ENCODE data around the gene TNFSF15.

The TNFSF15 gene

GRCh38 chr9:114825126-114825795 lies 19.4 kb upstream of the TNFSF15 start:
- DNase-seq (ENCODE audit: low read depth, low spot score): no peak

GRCh38 chr9:114824110-114824509 lies 18.3 kb upstream of the TNFSF15 start:
- no peak for DNase-seq (ENCODE audit: low read depth, low spot score)

DNA sequence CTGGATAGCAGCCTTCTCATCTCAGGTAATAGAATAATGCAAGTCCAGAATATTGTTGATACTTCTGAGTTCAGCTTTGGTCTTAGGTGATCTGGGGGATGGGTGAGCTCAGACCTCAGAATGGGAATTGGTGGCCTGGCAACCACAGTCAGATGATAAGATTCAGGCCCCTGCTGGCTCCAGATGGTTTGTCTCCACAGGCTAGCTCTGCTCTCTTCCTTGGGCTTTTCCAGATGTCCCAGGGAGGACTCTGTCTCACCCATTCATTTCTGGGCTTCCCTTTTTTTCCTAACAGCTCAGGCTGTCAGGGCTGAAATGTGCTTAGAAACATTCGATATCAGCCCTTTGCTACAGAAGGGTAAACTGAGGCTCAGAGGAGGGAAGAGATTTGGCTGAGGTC lies 17.6 kb upstream of the TNFSF15 start:
- no peak for DNase-seq (ENCODE audit: low read depth, low spot score)

- no peak for DNase-seq (ENCODE audit: low read depth, low spot score)
Measured at GRCh38 chr9:114822708-114823107, 16.9 kb upstream of the TNFSF15 start.

- DNase-seq (ENCODE audit: low read depth, low spot score): no peak
Measured at GRCh38 chr9:114820776-114821501, 15.1 kb upstream of the TNFSF15 start.

DNA sequence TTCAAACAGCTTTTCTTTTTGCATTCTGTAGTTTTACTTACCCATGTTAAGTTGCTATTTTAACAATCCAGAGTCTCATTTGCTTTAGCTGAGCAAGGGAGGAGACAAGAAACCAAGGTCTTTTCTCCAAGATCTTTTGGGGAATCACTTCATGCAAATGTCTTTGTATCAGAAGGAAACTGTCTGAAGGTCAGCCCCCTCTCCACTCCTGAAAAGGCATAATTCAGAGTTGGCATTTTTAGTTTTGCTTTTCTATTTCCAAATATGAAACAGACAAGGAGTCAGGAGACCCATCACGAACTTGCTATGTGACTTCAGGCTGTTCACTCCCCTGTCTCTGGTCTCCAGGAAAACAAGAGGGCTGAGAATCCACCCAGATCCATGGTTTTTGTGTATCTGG lies 12.3 kb upstream of the TNFSF15 start:
- DNase-seq (ENCODE audit: low read depth, low spot score): no peak

- no peak for DNase-seq (ENCODE audit: low read depth, low spot score)
Measured at GRCh38 chr9:114813717-114814418, 8.0 kb upstream of the TNFSF15 start.

DNA sequence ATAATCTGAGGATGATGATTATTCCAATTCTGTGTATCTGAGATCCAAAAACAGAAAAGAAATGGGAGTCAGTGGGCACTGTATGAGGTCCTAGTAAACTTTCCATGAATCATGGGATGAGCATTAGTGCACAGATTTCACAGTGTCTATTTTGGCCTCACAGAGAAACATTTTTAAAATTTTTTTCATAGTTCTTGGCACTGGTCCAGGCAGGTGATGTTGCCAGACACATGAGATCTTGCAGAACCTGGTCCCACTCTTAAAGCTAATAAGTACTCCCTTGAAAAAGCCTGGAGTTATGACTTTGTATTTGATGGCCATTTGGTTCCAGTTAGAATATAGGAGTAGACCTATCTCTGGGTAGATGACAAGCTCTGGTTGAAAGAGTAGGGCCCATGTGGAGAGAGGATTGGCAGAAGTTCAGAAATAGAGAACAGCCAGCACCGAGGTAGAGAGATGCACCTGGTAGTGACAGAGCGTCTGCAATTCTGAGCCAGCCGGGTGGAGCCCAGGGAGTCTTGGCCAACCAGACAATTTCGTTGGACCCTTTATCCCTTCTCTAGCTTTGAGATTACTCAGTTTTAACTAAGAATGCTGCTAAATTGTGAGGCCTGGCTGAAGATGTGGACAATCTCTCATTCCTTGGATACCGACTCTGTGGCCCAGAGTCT lies 6.3 kb upstream of the TNFSF15 start:
- no peak for DNase-seq (ENCODE audit: low read depth, low spot score)

- no peak for DNase-seq (ENCODE audit: low read depth, low spot score)
Measured at GRCh38 chr9:114811301-114811700, 5.5 kb upstream of the TNFSF15 start.

DNA sequence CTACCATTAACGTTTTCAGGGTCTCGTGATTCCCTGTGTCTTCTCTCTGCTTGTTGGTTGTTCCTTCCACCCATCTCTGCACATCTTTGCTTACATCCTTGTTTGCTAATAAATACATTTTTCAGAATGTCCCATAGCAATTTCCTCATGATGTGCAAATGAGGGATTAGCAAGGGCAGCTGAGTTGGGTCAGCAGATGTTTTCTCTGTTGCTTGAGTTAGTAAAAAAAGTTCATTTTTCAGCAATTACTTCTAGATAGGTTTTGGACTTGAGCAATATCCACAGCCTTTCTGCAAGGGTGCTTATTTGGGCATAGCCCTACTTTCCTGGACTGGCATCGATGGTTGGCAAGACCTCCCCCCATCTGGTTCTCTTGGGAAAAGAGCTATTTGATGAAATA lies 4.8 kb upstream of the TNFSF15 start:
- DNase-seq (ENCODE audit: low read depth, low spot score): no peak

GRCh38 chr9:114806526-114806900 lies 674 bp upstream of the TNFSF15 start:
- DNase-seq (ENCODE audit: low read depth, low spot score): no peak

DNA sequence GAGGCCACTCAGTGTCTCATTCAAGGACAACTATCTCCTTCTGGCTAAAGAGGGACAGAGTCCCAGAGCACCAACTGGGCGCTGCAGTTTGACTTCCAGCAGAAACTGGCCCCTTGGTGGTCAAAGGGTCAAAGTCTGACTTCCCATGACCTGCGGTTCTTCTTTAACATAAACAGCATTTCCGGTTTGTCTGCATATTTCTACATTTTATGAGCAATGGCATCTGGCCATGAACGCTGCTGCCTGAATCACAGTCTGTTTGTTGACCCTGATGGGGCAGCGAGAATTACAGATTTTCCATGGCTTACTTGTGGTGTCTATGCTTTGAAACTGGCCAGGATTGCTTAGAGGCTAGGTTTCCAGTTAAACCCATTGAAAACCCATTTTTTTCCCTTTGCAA lies 1.3 kb downstream of the TNFSF15 start:
- no peak for DNase-seq (ENCODE audit: low read depth, low spot score)

- no peak for DNase-seq (ENCODE audit: low read depth, low spot score)
Measured at GRCh38 chr9:114803479-114804265, 2.2 kb downstream of the TNFSF15 start.

DNA sequence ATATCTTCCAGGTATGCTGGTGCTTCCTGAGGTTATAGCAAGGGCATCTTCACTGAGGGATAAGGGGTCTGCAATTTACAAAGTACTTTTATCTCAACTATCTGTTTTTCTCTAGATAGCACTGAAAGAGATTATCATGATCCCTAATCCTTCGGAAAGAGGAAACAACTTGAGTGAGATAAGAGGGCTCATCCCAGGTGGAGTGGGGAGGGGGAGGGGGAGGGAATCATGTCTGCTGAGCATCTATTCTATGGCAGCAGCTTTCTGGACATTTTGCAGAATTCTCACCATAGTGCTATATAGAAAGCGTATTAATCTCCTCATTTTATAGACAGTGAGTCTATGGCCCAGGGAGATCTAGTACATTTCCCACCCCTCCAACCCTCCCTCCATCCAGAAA lies 5.9 kb downstream of the TNFSF15 start:
- DNase-seq (ENCODE audit: low read depth, low spot score): no peak

DNA sequence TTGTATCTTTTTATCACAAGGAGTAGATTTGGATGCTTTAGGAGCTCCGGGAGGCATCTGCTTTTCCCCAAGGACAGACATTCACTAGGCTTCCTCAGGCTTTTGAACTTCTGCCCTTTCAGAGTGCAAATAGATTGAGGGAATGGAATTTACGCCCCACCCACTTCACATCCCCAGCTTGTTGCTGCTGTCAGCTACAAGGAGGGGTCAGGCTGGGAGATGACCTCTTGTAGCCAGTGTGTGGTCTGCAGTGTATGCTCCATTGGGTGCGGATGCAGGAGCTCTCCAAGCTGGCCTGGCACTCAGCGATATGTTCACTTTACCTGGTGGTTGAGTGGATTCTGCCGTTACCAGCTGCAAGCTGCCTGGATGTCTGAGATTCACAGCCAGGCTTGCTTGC lies 6.4 kb downstream of the TNFSF15 start:
- no peak for DNase-seq (ENCODE audit: low read depth, low spot score)

GRCh38 chr9:114798780-114799427 lies 6.9 kb downstream of the TNFSF15 start:
- no peak for DNase-seq (ENCODE audit: low read depth, low spot score)

GRCh38 chr9:114798101-114798500 lies 7.7 kb downstream of the TNFSF15 start:
- no peak for DNase-seq (ENCODE audit: low read depth, low spot score)

- no peak for DNase-seq (ENCODE audit: low read depth, low spot score)
Measured at GRCh38 chr9:114792396-114792795, 13.4 kb downstream of the TNFSF15 start.

GRCh38 chr9:114791736-114792135 lies 14.1 kb downstream of the TNFSF15 start:
- DNase-seq (ENCODE audit: low read depth, low spot score): no peak

DNA sequence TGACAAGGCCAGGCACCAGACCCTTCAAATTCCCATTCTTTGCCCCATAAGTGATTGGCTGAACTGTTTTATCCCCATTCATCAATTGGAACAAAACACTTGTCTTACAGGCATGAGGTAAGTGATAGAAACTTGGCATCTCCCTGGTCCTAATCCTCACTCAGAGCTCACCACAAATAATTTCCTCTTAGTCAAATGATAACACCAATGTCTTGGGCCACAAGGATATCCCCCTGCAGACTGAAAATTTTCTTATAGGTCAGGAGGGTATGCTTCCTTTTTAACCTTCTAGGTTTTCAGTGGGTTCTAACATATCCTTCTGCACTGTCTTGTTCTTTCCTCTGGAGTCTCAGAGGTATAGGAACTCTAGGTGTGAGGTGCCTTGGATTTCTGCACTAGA lies 14.5 kb downstream of the TNFSF15 start:
- no peak for DNase-seq (ENCODE audit: low read depth, low spot score)

DNA sequence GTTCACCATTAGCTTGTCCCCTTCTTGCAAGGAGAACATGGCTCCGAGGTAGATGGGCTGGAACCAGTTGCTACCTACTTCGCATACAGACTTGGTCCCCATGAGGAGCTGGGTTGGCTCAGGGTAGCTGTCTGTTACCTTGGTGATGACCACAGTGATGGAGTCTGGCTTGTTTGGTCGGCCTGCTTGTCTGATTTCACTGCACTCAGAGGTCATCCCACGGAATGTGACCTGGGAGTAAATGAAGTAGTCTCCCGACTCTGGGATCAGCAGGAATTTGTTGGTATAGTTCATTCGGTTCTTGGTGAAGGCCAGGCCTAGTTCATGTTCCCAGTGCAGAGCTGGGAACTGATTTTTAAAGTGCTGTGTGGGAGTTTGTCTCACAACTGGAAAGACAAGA lies 15.3 kb downstream of the TNFSF15 start:
- no peak for DNase-seq (ENCODE audit: low read depth, low spot score)
